GM18519 (cell line): ENCODE results near the gene DCANP1.

Source experiments
- ATAC-seq: cut with Tn5 transposase; IDR thresholded peaks from one replicate; pipeline ENCODE4 v1.9.1; 2021; ENCODE audit warnings: mild to moderate bottlenecking, moderate library complexity; ENCODE audit not compliant: unreplicated experiment, low FRiP score

DCANP1 gene

DNA sequence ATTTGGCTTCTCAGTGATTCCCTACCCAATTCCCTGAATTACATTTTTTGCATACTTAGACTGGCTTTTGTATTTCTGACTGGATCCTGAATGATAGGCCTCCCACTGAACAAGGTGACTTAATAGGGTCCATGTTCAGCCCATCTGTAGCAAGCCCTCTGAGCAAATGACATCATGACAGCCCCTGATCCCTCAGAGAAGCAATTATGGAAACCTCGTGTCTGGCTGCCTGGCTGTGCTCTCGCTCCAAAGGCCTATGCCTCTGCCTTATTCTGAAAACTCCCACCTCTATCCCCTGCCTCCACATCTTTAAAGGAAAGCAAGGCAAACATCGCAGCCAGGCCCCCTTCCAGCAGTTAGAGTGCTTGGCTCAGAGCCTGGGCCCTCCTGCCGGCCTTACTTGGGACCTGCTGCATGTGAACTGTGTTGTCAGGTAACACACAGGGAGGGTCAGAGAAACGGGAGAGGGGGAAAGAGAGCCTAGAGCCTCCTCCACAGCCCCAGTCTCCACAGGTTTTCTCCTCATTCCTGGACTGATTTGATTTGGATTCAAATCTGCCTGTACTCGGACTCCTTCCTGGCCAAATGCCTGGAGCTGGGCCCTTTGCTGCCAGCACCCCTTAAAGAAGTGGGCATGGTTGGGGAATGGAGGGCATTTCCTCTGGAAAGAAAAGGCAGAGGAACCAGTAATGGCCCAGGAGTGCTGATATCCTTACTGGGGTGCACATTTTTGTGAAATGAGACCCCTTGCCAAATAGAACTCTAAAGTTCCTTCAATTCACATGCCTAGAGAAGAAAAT is 3.8 kb downstream of the DCANP1 start:
- no peak for ATAC-seq

- no peak for ATAC-seq
These were observed 4.6 kb downstream of the DCANP1 start for GRCh38 chr5:135442431-135443160.

DNA sequence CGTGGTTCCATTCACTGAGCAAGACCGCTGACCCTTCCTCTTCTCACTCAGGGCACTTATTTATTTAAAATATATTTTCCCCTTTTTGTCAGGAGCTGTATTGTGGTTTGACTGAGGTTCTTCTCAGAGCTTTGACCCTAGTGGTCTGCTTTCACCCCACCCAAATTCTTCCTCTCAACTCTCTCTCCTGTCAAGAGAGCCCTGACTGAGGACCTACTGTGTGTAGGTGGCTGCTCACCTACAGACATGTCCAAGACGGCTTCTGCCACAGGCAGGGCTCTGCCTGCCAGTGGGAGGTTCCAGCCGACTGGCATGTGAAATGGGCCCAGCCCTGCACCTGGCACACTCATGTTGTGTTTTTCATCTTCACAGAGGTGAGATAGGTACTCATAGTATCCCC is 5.2 kb downstream of the DCANP1 start:
- no peak for ATAC-seq

DNA sequence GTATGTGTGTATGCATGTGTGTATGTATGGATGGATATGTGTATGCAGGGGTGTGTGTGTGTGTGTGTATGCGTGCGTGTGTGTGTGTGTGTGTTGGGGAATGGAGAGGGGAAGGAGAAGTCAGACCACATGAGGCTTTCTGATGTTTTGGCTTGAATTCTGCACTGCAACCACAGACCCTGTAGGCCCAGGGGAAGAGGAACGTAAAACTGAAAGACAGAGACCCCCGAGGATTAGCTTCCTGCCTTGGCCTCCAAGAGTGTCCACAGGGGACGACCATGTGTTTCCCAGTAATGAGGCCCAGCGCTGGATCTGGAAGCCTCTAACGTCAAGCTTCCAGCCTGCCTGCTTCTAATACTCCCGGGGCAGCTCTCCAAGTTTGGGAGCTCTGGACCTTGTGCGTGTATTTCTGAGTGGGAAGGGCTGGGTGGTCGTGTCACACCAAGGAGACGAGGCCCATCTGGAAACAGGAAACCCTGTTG is 5.8 kb downstream of the DCANP1 start:
- no peak for ATAC-seq

DNA sequence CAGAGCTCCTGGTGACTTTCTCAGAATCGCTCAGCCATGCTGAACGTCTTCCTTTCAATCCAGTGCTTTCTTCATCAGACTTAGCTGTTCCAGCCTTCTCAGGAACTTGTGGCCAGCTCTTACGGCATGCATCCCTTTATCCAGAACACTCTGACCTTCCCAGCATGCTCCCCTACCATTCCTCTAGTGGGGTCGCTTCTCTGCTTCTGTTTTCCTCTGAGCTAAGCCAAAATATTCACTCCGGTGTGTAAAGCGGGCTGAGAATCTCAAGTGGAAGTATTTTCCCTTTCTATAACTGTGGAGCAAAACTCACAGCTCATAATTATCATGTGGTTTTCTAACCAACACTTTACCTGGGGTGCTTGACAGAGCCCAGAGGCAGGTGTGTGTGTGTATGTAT is 6.2 kb downstream of the DCANP1 start:
- no peak for ATAC-seq

DNA sequence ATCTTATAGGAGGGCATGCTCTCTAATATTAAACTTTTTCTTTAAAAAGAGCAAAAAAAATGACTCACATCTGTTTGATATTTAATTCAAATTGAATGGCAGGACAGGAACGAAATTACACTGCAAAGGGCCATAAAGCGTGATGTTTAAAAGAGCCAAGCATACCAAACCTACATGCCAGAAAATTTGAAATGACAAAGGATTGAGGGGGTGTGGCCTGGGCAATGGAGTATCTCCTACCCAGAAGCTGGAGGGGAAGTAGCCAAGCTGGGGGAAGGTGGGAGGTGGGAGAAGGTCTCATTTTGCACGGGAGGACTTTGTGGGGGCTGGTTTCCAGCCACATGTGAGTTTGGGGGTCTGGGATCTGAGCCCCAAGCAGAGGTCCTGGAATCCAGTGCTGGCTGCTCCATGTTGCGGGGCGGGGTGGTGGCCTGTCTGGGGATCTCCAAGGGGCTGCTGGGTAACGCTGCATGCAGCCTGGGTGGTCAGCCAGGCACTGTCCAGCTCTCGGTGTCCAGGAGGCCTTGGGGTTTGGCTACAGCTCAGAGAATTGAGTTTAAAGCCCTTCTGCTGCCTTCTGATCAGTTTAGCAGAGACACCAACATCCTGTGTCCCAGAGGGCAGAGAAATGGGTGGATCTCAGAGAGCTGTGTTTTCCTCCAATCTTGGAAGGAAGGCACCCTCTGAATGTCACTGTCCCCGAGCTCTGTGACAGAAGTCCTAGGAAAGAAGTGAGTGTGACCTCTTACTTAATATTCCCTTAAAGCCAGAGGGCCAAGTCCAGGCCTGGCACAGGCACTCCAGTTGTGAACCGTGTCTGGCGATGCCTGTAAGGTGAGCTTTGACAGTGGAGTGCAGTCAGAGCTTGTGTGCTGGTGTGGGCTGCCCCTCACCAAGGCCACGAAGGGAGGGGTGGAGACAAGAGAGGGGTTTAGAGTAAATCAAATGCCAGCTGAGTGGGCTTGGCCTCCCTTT is 7.6 kb downstream of the DCANP1 start:
- ATAC-seq: no peak

DNA sequence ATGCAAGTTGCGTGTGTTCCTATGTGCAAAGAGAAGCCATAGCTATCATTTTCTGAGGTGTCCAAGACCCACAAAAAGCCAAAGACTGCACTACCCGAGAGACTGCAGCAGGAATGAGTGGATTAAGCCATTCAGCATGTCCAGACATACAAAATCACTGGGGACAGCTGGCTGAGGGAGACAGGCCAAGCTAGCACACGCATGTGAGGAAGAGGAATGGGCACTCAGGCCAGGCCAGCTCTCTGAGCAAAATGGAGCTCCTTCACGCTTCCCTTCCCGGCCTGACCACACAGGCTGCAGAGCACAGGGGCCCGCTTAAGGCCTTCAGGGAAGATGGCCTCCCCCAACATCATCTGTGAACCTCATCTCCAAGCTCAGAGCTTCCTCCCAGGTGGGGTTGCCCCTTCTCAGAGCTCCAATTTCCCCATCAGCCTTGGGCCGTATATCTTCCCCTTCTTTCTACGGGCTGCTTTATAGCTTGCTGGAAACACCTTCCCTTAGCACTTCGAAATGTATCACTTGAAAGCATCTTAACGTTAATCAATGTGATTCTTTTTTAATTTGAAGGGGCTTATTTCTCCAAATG is 8.4 kb downstream of the DCANP1 start:
- ATAC-seq: no peak

DNA sequence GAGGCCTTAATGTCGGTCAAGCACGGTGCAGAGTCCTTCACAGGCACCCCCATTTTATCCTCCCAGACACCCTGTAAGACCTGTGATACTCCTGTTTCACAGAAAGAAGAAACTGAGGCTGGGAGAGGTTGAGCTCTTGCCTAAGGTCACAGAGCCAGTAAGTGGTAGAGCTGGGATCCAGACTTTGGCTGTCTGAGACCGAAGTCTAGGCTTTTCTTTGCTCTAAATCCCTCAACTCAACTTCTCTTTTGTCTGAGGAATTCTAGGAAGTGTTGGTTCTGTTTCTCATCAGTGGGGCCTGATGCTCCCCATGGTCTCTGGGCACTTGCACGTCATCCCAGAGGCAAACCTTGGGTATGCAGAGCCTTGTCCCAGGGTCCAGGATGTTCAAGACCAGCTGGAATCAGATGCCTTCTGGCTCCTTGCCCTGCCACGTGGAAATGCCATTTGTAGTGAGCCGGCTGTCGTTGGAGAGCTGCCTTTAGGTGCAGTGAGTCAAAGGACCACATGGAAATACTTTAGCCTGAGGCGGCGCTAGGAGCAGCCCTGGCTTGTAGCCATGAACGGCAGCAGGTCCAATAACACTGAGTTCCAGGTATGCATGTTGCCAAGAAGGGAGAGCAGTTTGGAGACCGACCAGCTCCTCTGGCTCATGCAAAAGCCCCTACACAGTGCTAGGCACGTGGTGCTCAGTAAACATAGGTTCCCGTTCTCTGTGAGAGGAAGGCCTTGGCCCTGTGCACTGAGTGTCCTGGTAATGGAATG is 9.2 kb downstream of the DCANP1 start:
- no peak for ATAC-seq

DNA sequence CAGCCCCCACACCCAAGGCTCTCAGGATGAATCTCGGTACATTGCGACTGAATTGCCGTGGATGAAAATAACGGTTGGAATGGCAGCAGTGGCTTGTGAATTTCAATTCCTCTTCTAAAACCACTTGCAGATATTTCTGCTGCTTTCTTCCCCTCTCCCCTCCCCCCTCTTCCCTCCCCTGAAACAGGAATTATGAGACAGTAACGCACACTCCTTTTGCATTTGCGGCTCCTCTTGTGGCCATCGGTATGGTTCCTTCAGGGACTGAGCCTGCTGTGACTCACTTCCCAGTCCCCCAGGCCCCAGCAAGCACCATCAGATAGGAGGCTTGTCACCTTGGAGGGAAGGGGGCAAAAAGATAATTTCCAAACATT is 9.7 kb downstream of the DCANP1 start:
- ATAC-seq: no peak

DNA sequence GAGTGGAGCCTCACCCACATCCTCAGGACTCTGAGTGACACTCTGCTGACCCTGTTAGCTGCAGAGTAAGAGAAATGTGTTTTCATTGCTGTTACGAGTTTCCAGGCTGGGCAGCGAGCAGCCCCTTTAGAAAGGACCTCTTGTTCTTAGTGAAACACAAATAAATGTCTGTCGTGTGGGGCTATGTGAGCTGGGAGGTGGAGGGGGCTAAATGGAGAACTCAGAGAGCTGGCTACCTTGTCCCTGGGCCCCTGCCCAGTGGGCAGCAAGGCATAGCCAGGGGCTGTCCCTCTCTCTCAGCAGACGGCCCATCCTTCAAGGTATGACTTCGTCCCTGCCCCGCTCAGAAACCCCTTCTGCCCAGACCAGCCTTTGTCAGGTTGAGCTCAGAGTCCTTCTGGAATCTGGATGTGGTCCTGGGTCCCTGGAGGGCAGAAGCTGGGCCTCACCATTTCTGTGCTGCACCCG is 10.2 kb downstream of the DCANP1 start:
- ATAC-seq: no peak

- no peak for ATAC-seq
These were observed 11.4 kb downstream of the DCANP1 start for GRCh38 chr5:135435467-135436330.

DNA sequence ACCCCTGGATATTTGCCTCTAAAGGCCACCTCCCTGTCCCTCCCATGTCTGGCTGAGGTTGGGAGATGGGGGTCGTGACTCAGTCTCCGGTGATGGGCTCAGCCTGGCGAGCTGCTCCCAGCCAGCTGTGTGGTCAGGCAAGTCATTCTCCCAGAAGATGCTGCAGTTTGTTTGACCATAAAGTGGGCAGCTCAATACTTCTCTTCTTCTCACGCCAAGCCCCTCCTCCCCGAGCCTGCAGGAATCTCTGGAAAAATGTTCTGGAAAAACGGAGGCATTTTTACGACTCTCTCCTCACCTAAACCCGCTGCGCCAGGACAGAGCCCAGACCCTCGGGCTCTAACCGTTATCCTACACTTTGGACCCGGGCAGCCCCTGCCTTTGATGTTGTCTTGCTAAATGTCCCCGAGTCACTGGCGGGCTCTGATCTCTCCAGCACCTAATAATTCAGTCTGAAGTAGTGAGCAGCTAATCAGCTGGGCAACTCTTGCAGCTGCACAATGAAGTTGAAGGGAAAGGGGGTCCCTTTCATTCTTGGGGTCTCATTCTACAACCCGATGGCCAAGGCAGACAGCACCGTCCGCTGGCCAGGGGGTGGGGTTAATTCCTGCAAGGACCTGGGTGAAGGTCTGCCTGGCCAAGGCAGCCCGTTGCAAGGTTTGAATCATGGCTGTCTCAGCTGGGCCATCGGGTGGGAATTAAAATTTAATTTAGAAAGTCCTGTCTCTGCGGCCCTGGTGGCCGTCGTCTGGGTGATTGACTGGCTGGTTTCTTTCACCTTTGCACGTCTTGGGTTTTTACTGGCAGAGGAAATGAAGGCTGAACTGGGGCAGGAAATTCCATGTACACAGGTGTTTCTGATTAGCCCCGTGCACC is 12.3 kb downstream of the DCANP1 start:
- ATAC-seq: no peak

DNA sequence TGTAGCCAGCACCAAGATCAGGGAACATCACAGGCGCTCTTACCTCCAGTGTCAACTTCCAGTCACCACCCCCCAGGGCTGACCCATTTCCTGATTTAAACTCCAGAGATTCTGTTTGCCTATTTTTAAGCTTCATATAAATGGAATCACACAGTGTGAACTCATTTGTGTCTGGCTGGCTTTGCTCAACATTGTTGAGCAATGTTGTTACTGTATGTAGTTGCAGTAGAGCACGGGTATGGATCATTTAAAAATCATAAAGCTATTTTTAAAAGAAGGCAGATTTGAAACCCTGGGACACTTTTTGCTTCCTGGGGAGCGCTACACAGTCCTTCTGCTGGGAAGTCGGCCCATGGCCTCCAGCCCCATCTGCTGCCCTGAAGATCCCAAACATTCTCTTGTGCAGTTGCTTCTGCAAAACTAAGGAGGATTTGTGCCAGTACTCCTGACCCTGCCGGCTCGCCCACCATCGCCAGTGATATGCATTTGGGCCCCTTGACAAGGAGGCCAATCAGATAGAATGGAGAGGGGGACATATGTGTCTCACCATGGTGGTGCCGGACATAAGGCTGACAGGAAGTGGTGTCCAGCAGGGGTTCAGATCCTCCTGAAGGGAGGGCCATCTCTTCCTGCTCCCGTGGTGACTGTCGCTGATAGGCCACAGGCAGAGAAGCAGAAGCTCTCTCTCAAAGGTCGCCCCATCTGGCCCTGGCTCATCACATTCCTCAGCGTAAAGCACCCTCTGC is 13.3 kb downstream of the DCANP1 start:
- ATAC-seq: no peak

DNA sequence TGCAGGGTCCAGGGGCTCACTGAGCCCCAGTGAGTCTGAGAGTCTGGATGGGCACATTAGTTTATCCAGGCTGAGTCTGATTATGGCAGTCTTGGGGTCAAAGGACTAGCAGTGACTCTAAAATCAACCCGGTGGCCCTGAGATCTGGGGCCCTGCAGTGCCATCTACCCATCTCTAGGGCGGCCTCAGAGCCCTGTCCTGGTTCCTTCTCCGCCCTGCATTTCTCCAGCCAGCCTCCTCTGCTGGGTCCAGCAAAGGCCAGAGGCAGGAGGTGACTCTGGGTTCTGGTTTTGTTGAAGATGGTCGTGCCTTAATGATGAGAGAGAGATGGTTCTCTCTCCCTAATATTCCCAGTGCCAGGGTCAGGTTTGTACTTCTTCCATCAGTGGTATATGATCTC is 15.0 kb downstream of the DCANP1 start:
- no peak for ATAC-seq

DNA sequence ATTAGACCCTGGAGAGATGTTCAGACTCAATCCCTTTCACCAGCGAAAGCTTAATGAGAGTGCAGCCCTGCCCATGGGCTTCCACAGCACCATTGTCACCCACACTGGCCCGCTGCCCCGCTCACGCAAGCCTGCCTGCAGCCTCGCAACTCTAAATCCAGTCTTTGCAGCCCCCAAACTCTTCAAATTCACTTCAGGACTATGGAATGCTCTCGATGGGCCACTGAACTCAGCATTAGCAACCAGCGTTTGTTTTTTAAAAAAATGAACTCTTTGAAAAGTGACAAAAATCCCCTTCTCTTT is 17.1 kb downstream of the DCANP1 start:
- ATAC-seq: no peak

- no peak for ATAC-seq
These were observed 17.6 kb downstream of the DCANP1 start for GRCh38 chr5:135429301-135430134.
